DND-41 (cell line): Measurements from ENCODE around the gene FGF8.

Experiments used
- ATAC-seq: fragments of 200-7000 bp; cut with Tn5 transposase; 3 replicates; pipeline ENCODE4 v1.9.1; 2021; ENCODE audit warnings: low read depth; ENCODE audit not compliant: insufficient read depth
- DNase-seq: peaks from one replicate; pipeline ENCODE4 v3.0.0-alpha.2; 2020
- H2AFZ ChIP-seq: 2 replicates; pipeline ENCODE4 v1.6.0; 2012; ENCODE audit warnings: low read depth, low read length
- H3K27ac ChIP-seq: 2 replicates; pipeline ENCODE4 v1.5.1; 2012; ENCODE audit warnings: low read length, inconsistent platforms
- H3K27me3 ChIP-seq: fragments of 200-600 bp; sonication (generic); 2 replicates; pipeline ENCODE4 v1.6.0; 2012; ENCODE audit warnings: low read length, mild to moderate bottlenecking, inconsistent platforms; ENCODE audit not compliant: insufficient read depth, poor library complexity
- H3K36me3 ChIP-seq: 2 replicates; pipeline ENCODE4 v1.5.1; 2012; ENCODE audit warnings: low read length, inconsistent platforms; ENCODE audit not compliant: insufficient read depth
- H3K4me1 ChIP-seq: 2 replicates; pipeline ENCODE4 v1.5.1; 2012; ENCODE audit warnings: mild to moderate bottlenecking, low read length; ENCODE audit not compliant: insufficient read depth
- H3K4me2 ChIP-seq: 2 replicates; pipeline ENCODE4 v1.6.0; 2012; ENCODE audit warnings: mild to moderate bottlenecking, moderate library complexity, low read length, inconsistent platforms; ENCODE audit not compliant: insufficient read depth
- H3K4me3 ChIP-seq, 2 experiments: fragments of 200-600 bp in 1 of 2; shearing (Covaris generic) in 1 of 2; 2 replicates each; pipeline ENCODE4 v1.5.1; 2012 to 2016; ENCODE audit warnings: inconsistent platforms in 2 of 2, low read length in 2 of 2, mild to moderate bottlenecking in 2 of 2, low read depth in 1 of 2, moderate library complexity in 1 of 2
- H3K79me2 ChIP-seq: 2 replicates; pipeline ENCODE4 v1.6.0; 2012; ENCODE audit warnings: low read length, inconsistent platforms; ENCODE audit not compliant: insufficient read depth
- H3K9ac ChIP-seq: 2 replicates; pipeline ENCODE4 v1.6.0; 2012; ENCODE audit warnings: low read depth, mild to moderate bottlenecking, inconsistent platforms, low read length, moderate library complexity
- H3K9me3 ChIP-seq: 2 replicates; pipeline ENCODE4 v1.5.1; 2012; ENCODE audit warnings: low read length, moderate library complexity, mild to moderate bottlenecking, inconsistent platforms; ENCODE audit not compliant: insufficient read depth, severe bottlenecking
- H4K20me1 ChIP-seq: 2 replicates; pipeline ENCODE4 v1.6.0; 2012; ENCODE audit warnings: low read length; ENCODE audit not compliant: insufficient read depth
- CTCF ChIP-seq: IDR thresholded peaks from 2 replicates; pipeline ENCODE4 v1.5.1; 2012; ENCODE audit warnings: borderline replicate concordance, low read length, moderate library complexity, mild to moderate bottlenecking; ENCODE audit not compliant: poor library complexity, severe bottlenecking; ENCODE audit errors: extremely low read depth
- EZH2 ChIP-seq: IDR thresholded peaks from 3 replicates; pipeline ENCODE4 v1.6.1; 2012; ENCODE audit warnings: borderline replicate concordance, low read depth, mild to moderate bottlenecking, moderate library complexity, low read length, inconsistent platforms; ENCODE audit not compliant: severe bottlenecking

The FGF8 gene

GRCh38 chr10:101771380-101771779, 4.5 kb downstream of the FGF8 start:
- DNase-seq (no peak), ATAC-seq (no peak)
- Histone ChIP-seq H3K4me2 (no peak overlapping the region), H3K79me2 (no peaks in the 10 kb centered on the region), H3K9me3 (no peaks in the 10 kb centered on the region), H3K27me3 (peaks cover 3% of the 10 kb centered on the region), H3K27ac (no peak overlapping the region), H3K36me3 (no peaks in the 10 kb centered on the region), H2AFZ (no peak overlapping the region), H3K4me1 (no peaks in the 10 kb centered on the region), H3K9ac (no peak overlapping the region), H4K20me1 (no peaks in the 10 kb centered on the region), H3K4me3 (no peak overlapping the region)
- TF ChIP-seq CTCF (no peak), EZH2 (no peak)

GRCh38 chr10:101770331-101771215, 5.3 kb downstream of the FGF8 start:
- peaks cover 5% of the 10 kb centered on the region for H3K27me3 ChIP-seq
- TF ChIP-seq CTCF (no peak), EZH2 (no peak)
- H2AFZ ChIP-seq, result no peak overlapping the region
- H3K27ac ChIP-seq, result no peak overlapping the region
- no peaks in the 10 kb centered on the region for H3K36me3 ChIP-seq
- no peaks in the 10 kb centered on the region for H4K20me1 ChIP-seq
- H3K79me2 ChIP-seq, result no peaks in the 10 kb centered on the region
- no peak overlapping the region for H3K4me2 ChIP-seq
- ATAC-seq, result no peak
- no peak for DNase-seq
- H3K4me1 ChIP-seq, result no peaks in the 10 kb centered on the region
- H3K9me3 ChIP-seq, result no peaks in the 10 kb centered on the region
- H3K4me3 ChIP-seq, result no peak overlapping the region
- H3K9ac ChIP-seq, result no peak overlapping the region

- TF ChIP-seq CTCF, result no peak
- TF ChIP-seq EZH2, result no peak
- Histone ChIP-seq H3K27me3 (peaks cover 5% of the 10 kb centered on the region), H2AFZ (no peak overlapping the region), H3K36me3 (no peaks in the 10 kb centered on the region), H3K9me3 (no peaks in the 10 kb centered on the region), H3K4me3 (no peak overlapping the region), H3K27ac (no peak overlapping the region), H3K4me2 (no peak overlapping the region), H3K9ac (no peak overlapping the region), H3K4me1 (no peaks in the 10 kb centered on the region), H4K20me1 (no peaks in the 10 kb centered on the region), H3K79me2 (no peaks in the 10 kb centered on the region)
- ATAC-seq (no peak), DNase-seq (no peak)
Measured at GRCh38 chr10:101769541-101770180, 6.3 kb downstream of the FGF8 start.
